Stimulated activated CD8-positive, alpha-beta memory T cell treated with anti-CD3 and anti-CD28 coated beads, Interleukin-15, amount 100 ng/mL, for 1 hour (primary cell): ENCODE results near the gene CA12.
"Not testable (repeated sequence)": the region's sequence is repeated elsewhere in the genome, so short reads cannot be mapped to it uniquely, and the experiment has no call there.

ENCODE experiments used
- DNase-seq: peaks from one replicate; pipeline ENCODE4 v3.0.0-alpha.2; 2020; ENCODE audit warnings: low read depth

The CA12 gene

DNA sequence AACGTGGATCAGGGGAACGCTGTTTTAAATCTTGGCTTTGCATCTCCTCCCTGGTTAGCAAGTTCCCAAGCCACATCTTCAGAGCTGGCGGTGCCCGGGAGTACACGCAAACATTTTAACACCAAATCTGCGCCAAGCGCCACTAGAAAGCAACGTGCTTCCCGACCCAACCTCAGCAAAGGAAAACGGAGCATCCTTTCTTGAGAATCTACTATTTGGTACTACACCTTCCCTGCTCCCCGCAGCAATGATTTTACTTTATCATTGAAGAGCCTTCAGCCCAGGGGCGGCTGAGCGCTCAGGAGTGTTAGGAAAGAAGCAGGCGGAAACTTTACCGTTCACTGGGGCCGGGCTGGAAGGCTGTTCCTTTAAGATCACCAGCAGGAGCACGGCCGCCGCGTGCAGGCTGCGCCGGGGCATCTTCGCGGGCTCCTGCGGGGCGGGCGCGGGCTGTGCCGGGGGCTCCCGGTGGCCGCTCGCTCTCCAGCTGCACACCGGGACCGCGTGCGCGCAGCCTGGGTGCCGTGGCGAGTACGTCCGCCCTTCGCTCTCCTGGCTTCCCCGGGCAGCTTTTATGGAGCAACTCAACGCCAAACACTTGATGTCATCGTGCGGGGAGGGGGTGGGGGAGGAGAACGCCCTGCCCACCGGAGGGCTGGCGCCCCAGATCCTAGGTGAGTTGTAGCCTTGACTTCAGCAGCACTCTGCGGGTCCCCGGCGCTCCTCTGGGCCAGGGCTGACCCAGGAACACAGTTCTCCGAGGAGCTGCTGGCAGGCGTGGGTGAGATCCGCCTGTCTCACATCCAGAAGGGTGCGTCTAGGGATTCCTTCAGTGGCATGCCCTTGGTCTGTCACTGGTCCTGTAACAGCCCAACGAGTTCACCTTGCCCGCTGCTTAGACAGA lies at the start of gene CA12:
CA12 (minus strand) TSS at position 546 of the 904 bp plus-strand sequence; CDS start at position 420, 126 bp downstream.
- no peak for DNase-seq

DNA sequence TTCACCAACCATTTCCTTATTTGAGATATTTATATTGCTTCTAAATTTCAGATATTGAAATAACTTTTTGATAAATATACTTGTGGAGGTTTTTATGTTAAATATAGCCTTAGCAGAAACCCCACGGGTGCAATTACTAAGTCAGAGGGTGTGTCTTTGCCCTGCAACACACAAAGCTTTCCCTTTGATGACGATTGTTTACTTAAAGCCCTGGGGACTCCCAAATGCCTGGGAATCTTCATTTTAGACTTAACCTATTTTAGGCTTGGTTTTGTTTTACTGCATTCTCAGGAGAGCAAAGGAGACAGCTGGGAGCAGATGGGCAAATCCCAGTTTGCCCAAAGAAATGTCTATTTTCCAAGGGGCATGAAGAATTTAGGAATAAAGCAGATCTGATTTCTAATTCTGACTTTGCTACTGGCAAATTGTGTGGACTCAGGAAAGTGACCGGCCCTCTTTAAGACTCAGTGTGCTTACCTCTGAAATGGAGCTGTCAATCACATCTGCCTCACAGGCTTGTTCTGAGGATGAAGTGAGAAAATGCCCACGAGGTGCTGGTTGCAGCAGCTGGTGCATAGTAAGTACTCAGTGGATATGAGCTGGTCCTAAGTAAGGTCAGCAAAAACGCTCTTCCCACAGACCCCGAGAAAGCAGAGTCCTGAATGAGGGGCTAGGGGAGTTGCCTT lies 49.3 kb upstream of the CA12 start:
- no peak for DNase-seq

GRCh38 chr15:63426552-63426951 lies 44.9 kb upstream of the CA12 start:
- no peak for DNase-seq

- no peak for DNase-seq
These were observed 43.9 kb upstream of the CA12 start for GRCh38 chr15:63425426-63425985.

- no peak for DNase-seq
These were observed 41.4 kb upstream of the CA12 start for GRCh38 chr15:63422891-63423590.

DNA sequence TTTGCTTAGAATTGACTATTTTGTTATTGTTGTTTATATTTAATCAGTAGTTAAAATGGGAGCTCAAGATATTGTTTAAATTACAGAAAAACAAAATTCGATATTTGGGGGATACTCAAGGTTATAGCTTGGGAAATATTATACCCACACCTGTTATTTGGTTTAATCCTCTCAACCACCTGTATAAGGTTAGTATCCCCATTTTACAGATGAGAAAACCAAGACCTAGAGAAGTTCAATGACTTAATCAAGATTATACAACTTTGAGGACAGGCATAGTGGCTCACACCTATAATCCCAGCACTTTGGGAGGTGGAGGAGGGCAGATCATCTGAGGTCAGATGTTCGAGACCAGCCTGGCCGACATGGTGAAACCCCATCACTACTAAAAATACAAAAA lies 39.8 kb upstream of the CA12 start:
- DNase-seq = no peak

DNA sequence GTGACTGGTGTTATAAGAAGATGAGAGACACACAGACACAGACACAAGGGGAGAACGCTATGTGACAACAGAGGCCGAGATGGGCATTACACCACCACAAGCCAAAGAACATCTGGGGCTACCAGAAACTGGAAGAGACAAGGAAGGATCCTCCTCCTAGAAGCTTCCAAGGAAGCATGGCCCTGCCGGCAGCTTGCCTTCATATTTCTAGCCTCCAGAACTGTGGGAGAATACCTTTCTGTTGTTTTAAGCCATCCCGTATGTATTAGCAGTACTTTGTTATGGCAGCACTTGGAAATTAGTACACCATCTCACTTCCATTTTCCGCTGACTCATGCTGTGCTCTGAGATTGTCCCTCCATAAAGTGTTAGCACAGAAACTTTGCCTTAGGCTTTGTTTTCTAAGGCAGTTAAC lies 38.7 kb upstream of the CA12 start:
- no peak for DNase-seq

- DNase-seq = no peak
These were observed 37.2 kb upstream of the CA12 start for GRCh38 chr15:63418811-63419210.

DNA sequence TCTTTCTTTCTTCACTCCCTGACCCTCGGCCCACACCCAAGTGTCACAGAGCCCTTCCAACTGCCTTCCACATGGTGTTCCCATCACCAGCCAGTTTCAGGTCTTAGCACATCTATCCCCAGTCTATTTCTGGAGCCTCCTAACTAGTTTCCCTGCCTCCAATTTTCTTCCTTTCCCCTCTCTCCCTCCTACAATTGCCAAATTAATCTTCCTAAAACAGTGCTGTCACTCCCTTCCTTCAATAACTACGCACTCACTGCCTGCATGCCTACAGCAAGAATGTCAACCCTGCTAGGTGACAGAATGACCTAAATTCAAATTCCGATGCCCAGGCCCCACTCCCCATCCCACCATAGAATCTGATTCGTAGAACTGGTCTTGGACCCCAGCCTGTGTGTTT lies 36.1 kb upstream of the CA12 start:
- DNase-seq = no peak

DNA sequence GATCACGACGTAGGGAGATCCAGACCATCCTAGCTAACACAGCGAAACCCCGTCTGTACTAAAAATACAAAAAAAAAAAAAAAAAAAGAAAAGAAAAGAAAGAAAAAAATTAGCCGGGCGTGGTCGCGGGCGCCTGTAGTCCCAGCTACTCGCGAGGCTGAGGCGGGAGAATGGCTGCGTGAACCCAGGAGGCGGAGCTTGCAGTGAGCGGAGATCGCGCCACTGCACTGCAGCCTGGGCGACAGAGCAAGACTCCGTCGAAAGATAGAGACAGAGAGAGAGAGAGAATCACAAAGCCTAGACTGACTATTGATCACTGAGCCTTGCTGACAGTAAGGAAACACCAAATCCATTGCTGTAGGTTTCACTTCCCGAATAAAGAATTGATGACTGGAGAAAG lies 35.6 kb upstream of the CA12 start:
- DNase-seq = not testable (repeated sequence)

DNA sequence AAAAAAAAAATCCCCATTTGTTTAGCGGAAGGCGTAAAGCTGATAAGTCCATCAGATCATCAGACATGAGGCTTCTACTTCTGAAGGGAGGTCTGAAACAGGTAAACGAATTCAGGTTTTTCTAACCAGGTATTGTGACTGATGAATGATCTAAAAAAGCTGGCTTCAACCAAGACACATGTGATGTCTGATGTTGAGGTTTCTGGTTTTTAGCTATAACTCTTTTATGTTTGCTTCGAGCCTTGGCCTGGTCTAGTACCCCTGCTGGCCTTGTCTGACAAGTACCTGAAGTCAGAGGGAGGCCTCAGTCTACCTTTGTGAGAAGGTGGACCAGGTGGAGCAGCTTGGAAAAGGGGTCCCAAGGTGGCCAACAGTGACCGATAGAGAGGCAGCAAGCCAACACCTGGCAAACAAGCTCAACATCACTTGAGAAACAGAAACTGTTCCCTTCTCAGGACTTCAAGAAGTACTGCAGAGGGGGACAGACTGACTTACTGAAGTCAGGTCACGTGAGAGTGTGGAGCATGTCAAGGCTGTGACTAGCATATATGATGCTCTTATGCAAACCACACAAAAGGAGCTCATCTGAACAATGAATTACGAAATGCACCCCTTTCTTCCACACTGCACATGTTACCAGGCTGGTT lies 33.0 kb upstream of the CA12 start:
- no peak for DNase-seq

GRCh38 chr15:63412551-63412950 lies 30.9 kb upstream of the CA12 start:
- DNase-seq = no peak

DNA sequence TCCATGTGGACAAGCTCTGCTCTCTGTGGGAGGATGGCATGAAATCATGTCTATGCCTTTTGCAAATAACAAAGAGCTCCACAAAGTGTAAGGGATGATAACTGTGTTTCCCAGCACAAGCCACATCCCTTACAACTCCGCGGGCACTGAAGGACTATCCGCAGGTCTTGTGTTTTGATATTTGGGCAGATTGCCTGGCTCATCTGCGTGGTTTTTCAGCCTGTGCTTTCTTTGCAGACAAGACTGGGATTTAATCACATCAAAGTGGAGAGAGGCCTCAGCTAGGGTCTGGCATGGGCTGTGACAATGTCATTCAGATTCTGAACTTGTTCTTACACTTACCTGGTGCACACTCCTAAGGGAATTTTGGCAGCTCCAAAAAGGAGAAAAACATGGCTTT lies 30.2 kb upstream of the CA12 start:
- no peak for DNase-seq

DNA sequence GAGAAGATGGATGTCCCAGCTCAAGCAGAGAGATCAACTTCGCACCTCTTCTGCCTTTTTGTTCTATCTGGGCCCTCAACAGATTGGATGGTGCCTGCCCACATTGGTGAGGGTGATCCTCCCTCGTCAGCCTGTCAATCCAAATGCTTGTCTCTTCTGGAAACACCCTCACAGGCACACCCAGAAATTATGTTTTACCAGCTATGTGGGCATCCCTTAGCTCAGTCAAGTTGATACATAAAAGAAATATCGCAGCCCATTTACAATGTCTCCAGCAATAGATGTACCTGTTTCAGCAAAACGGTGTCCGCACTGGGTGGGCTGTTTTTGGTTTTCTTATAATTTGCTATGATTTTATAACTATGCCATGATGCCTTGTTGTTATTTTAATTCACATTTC lies 27.5 kb upstream of the CA12 start:
- no peak for DNase-seq

- no peak for DNase-seq
These were observed 26.9 kb upstream of the CA12 start for GRCh38 chr15:63408524-63408923.

DNA sequence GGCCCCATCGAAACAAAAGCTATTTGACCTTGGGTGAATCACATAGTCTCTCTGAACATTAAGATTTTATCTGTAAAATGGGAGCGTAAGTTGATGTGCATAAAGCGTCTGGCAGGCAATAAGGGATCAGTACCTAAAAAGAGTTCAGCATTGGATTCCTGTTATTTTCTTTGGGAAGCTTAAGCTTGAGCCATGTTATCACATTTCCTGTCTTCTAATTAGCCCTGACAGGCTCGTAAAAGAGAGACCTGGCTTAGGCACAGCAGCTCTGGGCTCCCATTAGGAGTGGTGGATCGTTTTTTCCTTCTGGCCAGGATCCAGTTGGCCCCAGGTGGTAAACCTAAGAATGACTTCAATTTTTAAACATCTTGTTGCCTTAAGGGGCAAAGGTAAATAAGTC lies 26.0 kb upstream of the CA12 start:
- no peak for DNase-seq

DNA sequence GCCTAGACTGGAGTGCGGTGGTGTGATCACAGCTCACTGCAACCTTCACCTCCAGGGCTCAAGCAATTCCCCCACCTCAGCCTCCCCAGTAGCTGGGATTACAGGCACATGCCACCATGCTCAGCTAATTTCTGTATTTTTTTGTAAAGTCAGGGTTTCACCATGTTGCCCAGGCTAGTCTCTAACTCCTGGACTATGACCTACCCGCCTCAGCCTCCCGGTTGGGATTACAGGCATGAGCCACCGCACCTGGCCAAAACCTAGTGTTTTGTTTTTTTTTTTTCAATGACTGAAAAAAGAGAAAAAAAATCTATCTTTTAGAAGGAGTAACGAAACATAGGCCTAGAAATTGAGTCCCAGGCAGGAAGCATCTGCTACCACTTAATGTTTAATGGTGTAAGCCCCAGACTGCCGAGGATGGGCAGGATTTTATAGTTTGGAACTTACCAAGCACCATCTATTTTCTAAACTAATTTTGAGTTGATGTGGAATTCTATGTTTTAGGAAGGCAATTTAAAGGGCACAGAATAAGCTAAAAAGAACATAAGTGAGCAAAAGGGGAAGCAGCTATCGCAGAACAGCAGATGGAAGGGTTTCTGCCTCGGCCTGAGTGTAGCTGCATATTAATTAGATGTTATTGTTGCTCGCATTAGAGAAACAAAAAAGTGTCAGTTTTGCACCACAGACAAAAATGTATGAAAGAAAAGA lies 24.2 kb upstream of the CA12 start:
- DNase-seq = no peak

- no peak for DNase-seq
These were observed 23.5 kb upstream of the CA12 start for GRCh38 chr15:63405159-63405558.

DNA sequence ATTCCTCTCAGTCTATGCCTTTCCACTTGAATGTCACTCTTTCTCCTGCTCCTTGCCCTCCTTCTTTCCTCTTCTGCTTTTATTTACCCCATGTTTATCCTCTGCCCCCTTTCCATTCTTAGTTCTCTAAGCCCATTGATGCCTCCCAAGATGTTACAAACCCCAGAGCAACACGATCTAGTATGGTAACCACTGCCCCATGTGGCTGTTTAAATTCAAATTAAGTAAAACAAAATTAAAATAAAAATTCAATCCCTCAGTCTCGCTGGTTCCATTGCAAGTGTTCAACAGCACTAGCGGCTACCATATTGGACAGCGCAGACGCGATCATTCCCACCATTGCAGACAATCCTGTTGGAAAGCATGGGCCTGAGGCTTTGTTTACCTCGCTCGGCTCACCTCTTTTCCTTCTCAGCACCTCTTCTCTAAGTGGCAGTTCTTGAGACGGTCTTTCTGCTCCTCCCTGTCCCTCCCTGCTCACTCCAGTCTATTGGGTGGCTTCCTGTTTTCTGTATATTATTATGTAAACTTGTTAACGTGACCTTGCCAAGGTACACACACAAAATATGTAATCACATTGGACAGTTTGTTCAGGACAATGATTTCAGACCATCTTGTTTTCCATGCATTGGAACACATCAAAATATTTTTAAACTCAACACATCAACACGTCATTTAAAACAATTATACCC lies 21.8 kb upstream of the CA12 start:
- DNase-seq = no peak

GRCh38 chr15:63402498-63403253 lies 21.0 kb upstream of the CA12 start:
- no peak for DNase-seq
